T-helper 1 cell treated with Interleukin-12 subunit alpha and Interleukin-12 subunit beta and Interleukin-4 antibody, amounts not matched to agents 30 ng/mL and 1 ng/mL, for 36 hours (primary cell): ENCODE results near the gene ARHGAP12. TPM values are rescaled to one million over a fixed set of nuclear protein-coding genes. Genes with fewer than 3 reads are reported as not detected.

ENCODE experiments used
- intact Hi-C: fragments of 100-400 bp; cut with micrococcal nuclease; formaldehyde crosslinking; loops from one replicate; pipeline ENCODE4 v1.15.1; 2024
- total RNA-seq: library from RNA; stranded (reverse); gene quantifications from 2 replicates; pipeline ENCODE4 v1.2.3, GENCODE V29; 2022

Gene ARHGAP12
- total RNA-seq, 1 donor from 2014 or later, result 7.2 TPM

- intact Hi-C loops, result loop anchor here (5.0 kb wide), 1 partner anchor 86 kb away; no protein-coding TSS in a partner anchor
Observed at GRCh38 chr10:31948021-31948420, 19.4 kb upstream of the ARHGAP12 start.

GRCh38 chr10:31947144-31947926, 18.7 kb upstream of the ARHGAP12 start:
- intact Hi-C loops, result loop anchor here (5.0 kb wide), 1 partner anchor 85 kb away; no protein-coding TSS in a partner anchor

GRCh38 chr10:31945392-31945791, 16.8 kb upstream of the ARHGAP12 start:
- intact Hi-C loops, result loop anchor here (5.0 kb wide), 1 partner anchor 83 kb away; no protein-coding TSS in a partner anchor

- intact Hi-C loops, result no loop called here
Observed at GRCh38 chr10:31944071-31944433, 15.4 kb upstream of the ARHGAP12 start.

GRCh38 chr10:31942892-31943291, 14.3 kb upstream of the ARHGAP12 start:
- intact Hi-C loops, result no loop called here

GRCh38 chr10:31942435-31942834, 13.8 kb upstream of the ARHGAP12 start:
- intact Hi-C loops, result no loop called here

GRCh38 chr10:31940839-31941653, 12.4 kb upstream of the ARHGAP12 start:
- intact Hi-C loops, result no loop called here

- intact Hi-C loops, result loop anchor here (10.0 kb wide), 1 partner anchor 1195 kb away; no protein-coding TSS in a partner anchor
Observed at GRCh38 chr10:31939797-31940708, 11.4 kb upstream of the ARHGAP12 start.

GRCh38 chr10:31937371-31937770, 8.7 kb upstream of the ARHGAP12 start:
- intact Hi-C loops, result loop anchor here (10.0 kb wide), 1 partner anchor 1197 kb away; no protein-coding TSS in a partner anchor

- intact Hi-C loops, result loop anchor here (10.0 kb wide), 1 partner anchor 1198 kb away; no protein-coding TSS in a partner anchor
Observed at GRCh38 chr10:31936933-31937332, 8.3 kb upstream of the ARHGAP12 start.

- intact Hi-C loops, result loop anchor here (10.0 kb wide), 1 partner anchor 1199 kb away; no protein-coding TSS in a partner anchor
Observed at GRCh38 chr10:31936086-31936485, 7.5 kb upstream of the ARHGAP12 start.

- intact Hi-C loops, result loop anchor here (10.0 kb wide), 1 partner anchor 1199 kb away; no protein-coding TSS in a partner anchor
Observed at GRCh38 chr10:31935678-31936077, 7.0 kb upstream of the ARHGAP12 start.

- intact Hi-C loops, result loop anchor here (10.0 kb wide), 1 partner anchor 1202 kb away; no protein-coding TSS in a partner anchor
Observed at GRCh38 chr10:31932838-31933237, 4.2 kb upstream of the ARHGAP12 start.

- intact Hi-C loops, result loop anchor here (1.0 to 10.0 kb wide), 5 partner anchors 10 to 1204 kb away; partner anchors contain the start of gene KIF5B
Observed at GRCh38 chr10:31930856-31931255, 2.2 kb upstream of the ARHGAP12 start.

- intact Hi-C loops, result loop anchor here (1.0 to 10.0 kb wide), 5 partner anchors 9 to 1205 kb away; partner anchors contain the start of gene KIF5B
Observed at GRCh38 chr10:31930023-31930751, 1.6 kb upstream of the ARHGAP12 start.

GRCh38 chr10:31929261-31930022, 811 bp upstream of the ARHGAP12 start:
- intact Hi-C loops, result loop anchor here (1.0 to 10.0 kb wide), 17 partner anchors 8 to 1495 kb away; partner anchors contain the start of genes EPC1, KIF5B and MAP3K8

- intact Hi-C loops, result loop anchor here (1.0 to 10.0 kb wide), 13 partner anchors 66 to 1493 kb away; partner anchors contain the start of genes CCDC7, EPC1 and MAP3K8
Observed at GRCh38 chr10:31927884-31928548, 615 bp downstream of the ARHGAP12 start.

GRCh38 chr10:31927565-31927883, 1.1 kb downstream of the ARHGAP12 start:
- intact Hi-C loops, result loop anchor here (5.0 to 10.0 kb wide), 9 partner anchors 65 to 1225 kb away; partner anchors contain the start of gene EPC1
